HTERT RPE-1 (cell line): ENCODE measurements around the gene SLC38A1.

Experiments used
- in situ Hi-C: fragments of 300-500 bp; cut with MboI; formaldehyde crosslinking; loops from 4 replicates; pipeline ENCODE4 v1.14.3; 2020; ENCODE audit warnings: low sequenced_read_pairs

SLC38A1 gene

GRCh38 chr12:46144433-46144832 lies 124.4 kb downstream of the SLC38A1 start:
- in situ Hi-C loops, result no loop called here

- in situ Hi-C loops, result no loop called here
Observed at GRCh38 chr12:46136249-46136648, 132.6 kb downstream of the SLC38A1 start.

- in situ Hi-C loops, result no loop called here
Observed at GRCh38 chr12:46135750-46136149, 133.1 kb downstream of the SLC38A1 start.

- in situ Hi-C loops, result no loop called here
Observed at GRCh38 chr12:46134852-46135251, 134.0 kb downstream of the SLC38A1 start.

GRCh38 chr12:46134205-46134811 lies 134.5 kb downstream of the SLC38A1 start:
- in situ Hi-C loops, result no loop called here

GRCh38 chr12:46133751-46134150 lies 135.1 kb downstream of the SLC38A1 start:
- in situ Hi-C loops, result no loop called here
